ENCODE measurements around the gene SETD2.

The SETD2 gene

GRCh38 chr3:46998121-46998851, 165.6 kb downstream of the SETD2 start:
- DNase-seq (ENCODE audit: low spot score) = peak; percentile 74

DNA sequence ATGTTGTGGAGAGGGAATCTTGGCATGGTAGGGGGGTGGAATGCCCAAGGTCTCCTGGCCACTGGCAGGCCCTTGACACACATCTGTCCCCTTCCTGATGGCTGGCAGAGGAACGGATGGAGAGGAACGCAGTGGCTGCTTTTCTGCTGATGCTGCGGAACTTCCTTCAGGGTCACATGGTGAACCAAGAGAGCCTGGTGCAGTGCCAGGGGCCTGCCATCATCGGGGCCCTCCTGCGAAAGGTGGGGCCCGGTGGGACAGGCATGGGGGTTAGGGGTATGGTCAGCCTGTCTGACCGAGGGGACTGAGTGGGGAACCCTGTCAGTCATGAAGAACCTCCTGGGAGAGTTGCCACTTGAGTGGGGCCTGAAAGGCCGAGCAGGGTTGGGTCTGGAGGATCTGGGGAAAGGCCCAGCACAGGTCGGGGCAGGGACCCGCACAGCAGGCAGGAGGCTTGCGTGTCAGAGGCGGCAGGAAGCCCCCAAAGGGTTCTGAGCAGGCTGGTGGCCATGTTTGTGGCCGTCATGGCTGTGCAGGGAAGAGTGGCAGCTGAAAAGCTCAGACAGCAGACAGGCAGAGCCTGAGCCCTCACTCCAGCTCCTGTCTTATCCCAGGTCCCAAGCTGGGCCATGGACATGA, 166.3 kb downstream of the SETD2 start:
- DNase-seq (ENCODE audit: low spot score) = no peak

- DNase-seq (ENCODE audit: low spot score) = no peak
Measured at GRCh38 chr3:46996689-46997452, 167.0 kb downstream of the SETD2 start.

GRCh38 chr3:46995901-46996562, 167.9 kb downstream of the SETD2 start:
- no peak for DNase-seq (ENCODE audit: low spot score)

DNA sequence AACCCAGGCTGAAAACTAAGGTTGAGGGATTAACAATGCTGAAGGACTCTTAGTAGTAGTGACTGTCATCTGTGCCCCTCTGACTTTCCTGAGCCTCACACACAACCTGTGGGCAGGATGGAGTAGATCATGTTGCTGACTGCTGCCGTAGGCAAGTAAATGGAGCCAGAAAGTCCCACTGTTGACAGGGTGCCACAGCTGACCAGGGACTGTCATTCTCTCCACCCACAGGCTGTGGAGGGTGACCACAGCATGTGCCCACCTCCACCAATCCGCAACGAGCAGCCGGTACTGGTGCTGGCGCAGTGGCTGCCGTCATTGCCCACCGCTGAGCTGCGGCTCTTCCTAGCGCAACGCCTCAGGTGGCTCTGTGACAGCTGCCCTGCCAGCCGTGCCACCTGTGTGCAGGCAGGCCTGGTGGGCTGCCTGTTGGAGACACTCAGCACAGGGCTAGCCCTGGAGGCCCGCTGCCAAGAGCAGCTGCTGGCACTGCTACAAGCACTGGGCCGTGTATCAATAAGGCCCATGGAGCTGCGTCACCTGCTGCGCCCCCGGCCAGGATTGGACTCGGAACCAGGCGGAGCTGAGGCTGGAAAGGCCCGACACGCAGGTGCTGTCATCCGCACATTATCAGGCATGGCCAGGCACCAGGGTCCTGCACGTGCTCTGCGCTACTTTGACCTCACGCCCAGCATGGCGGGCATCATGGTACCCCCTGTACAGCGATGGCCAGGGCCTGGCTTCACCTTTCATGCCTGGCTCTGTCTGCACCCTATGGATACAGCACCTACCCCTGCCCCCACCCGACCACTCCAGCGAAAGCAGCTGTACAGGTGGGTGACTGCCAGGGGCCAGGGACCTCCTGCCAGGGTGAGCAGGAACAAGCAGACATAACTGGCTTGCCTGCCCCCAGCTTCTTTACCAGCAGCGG, 168.8 kb downstream of the SETD2 start:
- DNase-seq (ENCODE audit: low spot score) = no peak

DNA sequence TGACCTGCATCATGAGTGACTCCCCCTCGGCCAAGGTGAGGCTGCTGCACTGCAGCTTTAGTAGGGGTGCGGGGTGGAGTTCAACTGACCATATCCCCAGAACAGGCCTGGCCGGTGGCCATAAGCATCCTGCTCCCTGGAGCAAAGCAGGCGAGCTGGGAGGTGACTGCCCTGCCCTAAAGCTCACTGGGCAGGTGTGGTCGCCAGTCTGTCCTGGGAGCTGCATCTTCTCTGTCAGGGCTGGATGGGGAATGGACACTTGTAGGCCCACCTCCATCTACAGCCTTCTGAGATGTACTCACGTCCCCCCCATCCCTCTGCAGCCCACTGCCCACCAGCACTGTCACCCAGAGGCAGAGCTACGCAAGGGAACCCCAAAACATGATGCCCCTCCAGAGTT, 169.9 kb downstream of the SETD2 start:
- no peak for DNase-seq (ENCODE audit: low spot score)

GRCh38 chr3:46993292-46993691, 170.6 kb downstream of the SETD2 start:
- DNase-seq (ENCODE audit: low spot score) = no peak

DNA sequence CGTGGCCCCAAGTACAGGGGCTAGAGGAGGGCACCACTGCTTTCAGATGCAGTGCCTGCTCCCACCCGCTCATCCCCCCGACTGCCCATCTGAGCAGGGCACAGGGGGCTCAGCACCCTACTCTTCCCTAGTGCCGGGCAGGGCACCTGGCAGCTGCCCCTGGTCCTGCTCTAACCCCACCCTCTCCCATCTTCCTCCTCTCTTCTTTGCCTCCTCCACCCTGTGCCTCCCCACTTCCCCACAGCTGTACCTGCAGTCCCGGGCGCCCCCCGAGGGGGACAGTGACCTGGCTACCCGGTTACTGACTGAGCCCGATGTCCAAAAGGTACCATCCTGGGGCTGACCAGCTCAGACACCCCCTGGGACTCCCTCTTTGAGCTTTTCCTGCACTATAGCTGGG, 171.7 kb downstream of the SETD2 start:
- DNase-seq (ENCODE audit: low spot score) = no peak

DNA sequence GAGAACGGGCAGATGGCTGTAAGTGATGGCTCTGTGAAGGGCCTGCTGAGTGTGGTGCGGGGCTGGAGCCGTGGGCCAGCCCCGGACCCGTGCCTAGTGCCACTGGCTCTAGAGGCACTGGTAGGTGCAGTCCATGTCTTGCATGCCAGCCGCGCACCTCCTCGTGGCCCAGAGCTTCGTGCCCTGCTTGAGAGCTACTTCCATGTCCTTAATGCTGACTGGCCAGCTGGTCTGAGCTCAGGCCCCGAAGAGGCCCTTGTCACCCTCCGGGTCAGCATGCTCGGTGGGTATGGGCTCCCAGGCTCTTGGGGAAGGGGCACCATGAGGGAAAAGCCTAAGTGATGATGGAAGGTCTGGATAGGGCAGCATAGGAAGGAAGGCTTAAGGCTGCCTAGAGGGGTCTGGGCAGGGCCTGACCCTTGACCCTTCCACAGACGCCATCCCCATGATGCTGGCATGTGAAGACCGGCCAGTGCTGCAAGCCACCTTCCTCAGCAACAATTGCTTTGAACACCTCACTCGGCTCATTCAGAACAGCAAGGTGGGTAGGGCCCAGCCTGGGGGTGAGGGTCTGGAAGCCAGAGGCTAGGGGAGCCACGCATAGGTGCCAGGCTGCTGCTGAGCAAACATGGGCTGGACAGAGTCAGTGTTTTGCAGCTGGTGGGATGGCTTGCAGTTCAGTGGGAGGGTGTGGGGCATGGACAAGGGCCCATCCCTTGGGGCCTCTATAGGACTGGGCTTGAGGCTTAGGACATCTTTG, 172.3 kb downstream of the SETD2 start:
- DNase-seq (ENCODE audit: low spot score) = no peak

GRCh38 chr3:46990573-46991374, 173.1 kb downstream of the SETD2 start:
- DNase-seq (ENCODE audit: low spot score) = no peak

DNA sequence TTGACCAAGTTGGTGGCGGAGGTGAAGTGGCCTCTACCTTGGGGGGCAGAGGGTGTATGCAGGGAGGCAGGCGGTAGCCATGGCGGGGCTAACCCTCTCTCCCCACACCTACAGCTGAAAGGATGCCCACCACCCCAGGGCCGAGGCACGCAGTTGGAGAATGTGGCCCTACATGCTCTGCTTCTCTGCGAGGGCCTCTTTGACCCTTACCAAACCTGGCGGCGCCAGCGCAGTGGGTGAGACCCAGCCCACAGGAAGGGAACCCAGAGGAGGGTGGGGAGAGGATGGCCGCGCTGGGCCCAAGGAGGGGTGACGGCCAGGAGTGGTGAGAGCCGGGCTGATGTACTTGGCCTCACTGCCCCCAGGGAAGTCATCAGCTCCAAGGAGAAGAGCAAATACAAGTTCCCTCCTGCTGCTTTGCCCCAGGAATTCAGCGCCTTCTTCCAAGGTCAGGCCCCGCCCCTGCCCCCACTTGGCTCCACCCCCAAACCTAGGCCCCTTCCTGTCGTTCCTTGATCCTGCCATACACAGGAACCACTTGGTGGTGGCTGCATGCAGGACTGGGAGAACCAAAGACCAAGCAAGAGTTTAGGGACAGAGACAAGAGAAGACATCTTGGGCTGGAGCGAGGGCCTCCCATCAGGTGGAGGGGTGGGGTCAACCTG, 174.6 kb downstream of the SETD2 start:
- no peak for DNase-seq (ENCODE audit: low spot score)

GRCh38 chr3:46988616-46989015, 175.3 kb downstream of the SETD2 start:
- DNase-seq (ENCODE audit: low spot score) = no peak

DNA sequence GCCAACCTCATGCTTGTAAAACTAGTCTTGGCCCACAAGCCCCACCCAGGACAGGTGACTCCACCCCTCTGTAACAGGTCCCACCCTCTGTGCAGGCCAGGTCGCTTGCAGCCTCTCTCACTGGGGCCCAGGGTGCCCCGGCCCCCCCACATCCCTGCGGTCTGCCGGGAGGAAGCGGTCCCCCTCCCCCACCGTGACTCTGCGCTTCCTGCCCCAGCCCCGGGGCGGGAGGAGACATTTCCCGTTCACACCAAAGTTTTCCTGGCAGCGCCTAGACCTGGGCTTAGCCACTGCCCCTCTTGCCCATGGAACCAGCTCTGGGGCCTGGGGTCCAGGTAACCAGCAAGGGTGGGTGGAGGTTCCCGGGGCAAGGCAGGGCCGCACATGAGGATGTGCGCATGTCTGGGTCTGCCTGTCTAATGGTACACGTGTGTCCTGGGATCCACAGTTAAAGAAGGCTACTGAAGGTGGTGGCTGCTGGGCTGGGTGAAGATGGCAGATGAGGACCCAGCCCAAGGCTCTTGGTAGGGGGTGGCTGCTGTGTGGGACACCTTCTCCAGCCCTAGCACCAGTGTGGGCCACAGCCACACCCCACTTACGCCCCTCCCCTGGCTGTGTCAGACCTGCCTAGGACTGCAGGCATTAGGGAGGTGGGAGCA, 176.0 kb downstream of the SETD2 start:
- DNase-seq (ENCODE audit: low spot score) = peak; percentile 95

DNA sequence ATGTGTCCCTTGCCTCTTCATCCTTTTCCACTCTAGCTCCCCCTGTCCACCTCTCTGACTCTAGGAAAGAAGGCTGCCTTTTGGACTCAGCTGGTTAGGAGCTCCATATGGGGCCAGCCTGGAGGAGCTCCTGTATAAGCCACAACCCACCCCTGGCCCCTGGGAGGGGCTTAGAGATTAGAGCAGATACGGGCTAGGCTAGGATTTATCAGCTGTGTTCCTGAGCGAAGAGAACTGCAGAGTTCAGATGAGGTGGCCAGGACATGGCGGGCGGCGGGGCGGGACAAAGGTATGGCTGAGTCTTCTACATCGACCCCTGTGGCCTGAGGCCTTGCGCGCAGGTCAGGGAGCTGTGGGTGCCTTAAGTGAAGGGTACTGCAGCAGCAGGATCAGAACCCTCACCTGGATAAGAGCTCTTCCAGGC, 176.6 kb downstream of the SETD2 start:
- no peak for DNase-seq (ENCODE audit: low spot score)

DNA sequence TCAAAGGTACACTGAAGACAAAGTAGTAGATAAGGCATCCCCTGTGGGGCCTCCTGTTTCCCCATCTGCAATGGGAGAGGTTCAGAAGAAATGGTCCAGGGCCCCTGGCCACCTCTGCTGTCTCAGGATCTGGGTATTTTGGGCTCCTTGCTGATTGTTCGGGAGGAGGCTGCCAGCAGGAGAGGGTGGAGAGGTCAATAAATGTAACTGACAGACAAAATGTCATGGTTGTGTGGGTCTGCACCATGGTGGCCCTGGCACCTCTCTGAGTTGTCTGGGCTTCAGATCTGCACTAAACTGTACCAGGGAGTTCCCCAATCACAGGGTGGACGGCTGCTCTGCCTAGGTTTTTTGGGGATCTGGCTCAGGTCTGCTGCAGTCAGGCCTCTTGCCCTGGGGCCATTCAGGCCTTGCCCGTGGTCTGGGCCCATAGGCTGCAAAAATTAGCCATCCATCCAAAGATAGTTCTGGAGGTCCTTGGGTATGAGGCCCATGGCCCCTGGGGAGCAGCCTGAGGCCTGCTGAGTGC, 177.1 kb downstream of the SETD2 start:
- no peak for DNase-seq (ENCODE audit: low spot score)

GRCh38 chr3:46986055-46986730, 177.7 kb downstream of the SETD2 start:
- DNase-seq (ENCODE audit: low spot score) = no peak

DNA sequence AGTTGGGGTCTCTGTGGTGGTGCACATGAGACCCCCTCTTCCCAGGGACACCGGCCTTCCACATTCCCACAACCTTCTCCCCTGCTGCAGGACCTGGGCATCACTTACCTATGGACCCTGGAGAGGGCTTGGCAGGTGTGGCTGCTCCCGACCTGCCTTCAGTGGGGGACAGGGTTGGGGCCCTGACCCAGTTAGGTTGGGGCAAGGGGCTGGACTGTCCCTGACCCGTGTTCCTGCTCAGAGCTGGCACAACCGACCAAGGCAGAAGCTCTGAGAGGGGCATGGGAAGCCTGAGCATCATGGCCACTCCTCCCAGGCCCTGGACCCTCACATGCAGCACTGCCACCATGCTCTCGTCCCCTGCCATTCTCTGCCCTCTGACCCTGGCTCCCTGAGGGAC, 178.3 kb downstream of the SETD2 start:
- DNase-seq (ENCODE audit: low spot score) = no peak
